Ishikawa (cell line): ENCODE data around the gene MIEN1.
A peak's percentile ranks its signal among the peaks of the same experiment; 100 is the strongest.

Source experiments
- CEBPB ChIP-seq: IDR thresholded peaks from 2 replicates; pipeline ENCODE4 v1.6.1; 2012
- CREB1 ChIP-seq: IDR thresholded peaks from 2 replicates; pipeline ENCODE4 v1.6.1; 2012; ENCODE audit warnings: low read depth
- EGR1 ChIP-seq: IDR thresholded peaks from 2 replicates; pipeline ENCODE4 v1.6.1; 2012
- EP300 ChIP-seq: IDR thresholded peaks from 2 replicates; pipeline ENCODE4 v1.6.1; 2012; ENCODE audit warnings: borderline replicate concordance
- FOXM1 ChIP-seq: IDR thresholded peaks from 2 replicates; pipeline ENCODE4 v1.6.1; 2012; ENCODE audit warnings: low read depth, borderline replicate concordance
- NFIC ChIP-seq: IDR thresholded peaks from 2 replicates; pipeline ENCODE4 v1.6.1; 2012
- RAD21 ChIP-seq: IDR thresholded peaks from 2 replicates; pipeline ENCODE4 v1.6.1; 2012; ENCODE audit warnings: low read depth
- TAF1 ChIP-seq: IDR thresholded peaks from 2 replicates; pipeline ENCODE4 v1.6.1; 2012; ENCODE audit warnings: low read depth, mild to moderate bottlenecking
- TCF12 ChIP-seq: IDR thresholded peaks from 2 replicates; pipeline ENCODE4 v1.6.1; 2012; ENCODE audit warnings: low read depth
- TEAD4 ChIP-seq: IDR thresholded peaks from 2 replicates; pipeline ENCODE4 v1.6.1; 2012
- YY1 ChIP-seq: IDR thresholded peaks from 2 replicates; pipeline ENCODE4 v1.6.1; 2012; ENCODE audit warnings: low read depth
- ZBTB7A ChIP-seq: IDR thresholded peaks from 2 replicates; pipeline ENCODE4 v1.6.1; 2012; ENCODE audit warnings: low read depth
- TF ChIP-seq, protein P1 (sequence below): IDR thresholded peaks from 2 replicates; pipeline ENCODE4 v1.6.1; 2012
- TF ChIP-seq, protein P2 (sequence below): IDR thresholded peaks from 2 replicates; pipeline ENCODE4 v1.6.1; 2012
- TF ChIP-seq, protein P3 (sequence below): IDR thresholded peaks from 2 replicates; pipeline ENCODE4 v1.6.1; 2012; ENCODE audit warnings: low read depth, mild to moderate bottlenecking

The MIEN1 gene

DNA sequence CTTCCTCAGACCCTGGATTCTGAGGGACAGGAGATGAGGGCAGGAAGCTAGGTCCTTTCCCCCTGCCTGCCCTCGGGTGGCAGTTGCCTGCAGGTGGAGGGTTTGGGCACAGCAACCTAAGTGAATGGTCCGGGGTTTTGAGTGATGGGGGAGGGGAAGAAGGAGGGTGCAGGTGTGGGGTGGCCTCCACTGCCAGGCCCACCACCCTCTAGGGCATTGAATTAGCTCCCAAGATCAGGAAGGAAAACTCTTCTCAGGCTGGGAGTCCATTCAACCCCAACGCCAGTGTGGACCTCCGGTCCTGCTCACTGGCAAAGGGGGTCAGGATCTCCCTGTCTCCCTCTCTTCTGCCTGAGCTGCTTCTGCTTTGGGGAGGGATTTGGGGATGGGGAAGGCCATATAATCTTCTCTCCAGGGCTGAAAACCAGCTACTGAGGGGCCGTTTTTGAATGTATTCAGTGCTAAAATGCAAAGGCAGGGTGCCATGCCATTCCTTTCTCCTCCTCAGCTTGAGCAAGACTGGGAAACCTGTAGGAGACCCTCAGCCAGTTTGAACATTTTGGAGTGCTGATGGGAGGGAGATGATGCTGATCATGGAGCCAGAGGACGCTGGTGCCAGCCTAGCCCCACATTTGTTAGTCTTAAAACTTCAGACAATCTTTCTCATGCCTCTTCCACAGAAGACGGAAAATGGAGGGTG is 26.2 kb upstream of the MIEN1 start:
- TF ChIP-seq TEAD4: no peak
- TF ChIP-seq CREB1: no peak
- no peak for TF ChIP-seq CEBPB
- no peak for TF ChIP-seq YY1
- TF ChIP-seq TCF12: no peak
- TF ChIP-seq, protein P1, sequence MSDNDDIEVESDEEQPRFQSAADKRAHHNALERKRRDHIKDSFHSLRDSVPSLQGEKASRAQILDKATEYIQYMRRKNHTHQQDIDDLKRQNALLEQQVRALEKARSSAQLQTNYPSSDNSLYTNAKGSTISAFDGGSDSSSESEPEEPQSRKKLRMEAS: no peak
- TF ChIP-seq RAD21: no peak
- no peak for TF ChIP-seq EGR1

DNA sequence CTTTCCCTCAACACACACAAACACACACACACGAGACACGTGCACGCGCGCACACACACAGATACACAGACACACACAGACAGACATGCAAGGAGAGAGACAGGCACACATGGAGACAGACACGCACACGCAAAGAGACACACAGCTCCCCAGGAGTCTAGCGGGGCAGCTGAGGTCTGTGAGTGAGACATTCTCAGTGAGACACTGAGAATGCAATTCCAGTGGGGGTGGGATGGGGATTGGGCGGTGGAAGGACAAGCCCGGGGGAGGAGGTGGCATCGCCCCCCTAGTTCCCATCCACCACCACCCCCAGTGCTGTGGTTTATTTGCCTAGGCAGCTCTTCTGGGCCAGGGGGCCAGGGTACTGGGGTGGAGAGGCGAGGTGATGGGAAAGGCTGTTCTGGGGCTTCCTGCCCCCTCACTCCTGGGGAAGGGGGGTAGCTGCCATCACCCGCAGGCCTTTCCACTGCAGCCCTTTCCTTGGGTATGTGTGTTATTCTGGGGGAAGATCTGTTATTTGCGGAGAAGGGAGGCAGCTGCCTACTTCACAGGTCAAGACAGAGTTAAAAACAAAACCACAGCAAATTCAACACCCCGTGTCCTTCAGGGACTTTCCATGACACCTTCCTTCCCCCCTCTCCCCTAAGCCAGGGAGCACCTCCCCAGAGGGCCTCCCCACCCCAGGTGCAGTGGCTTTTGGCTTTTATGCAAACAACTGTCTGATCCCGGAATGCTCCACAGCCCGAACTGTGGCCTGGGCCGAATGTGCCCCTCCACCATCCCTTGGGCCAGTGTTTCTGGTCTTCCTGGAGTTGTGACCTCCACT is 25.4 kb upstream of the MIEN1 start:
- TF ChIP-seq EP300 (no peak), TEAD4 (no peak), YY1 (no peak), CREB1 (no peak), NFIC (no peak), RAD21 (no peak), FOXM1 (no peak), TCF12 (no peak), TAF1 (no peak), CEBPB (no peak), EGR1 (no peak), ZBTB7A (no peak)
- TF ChIP-seq, protein P1: no peak
- TF ChIP-seq, protein P2, sequence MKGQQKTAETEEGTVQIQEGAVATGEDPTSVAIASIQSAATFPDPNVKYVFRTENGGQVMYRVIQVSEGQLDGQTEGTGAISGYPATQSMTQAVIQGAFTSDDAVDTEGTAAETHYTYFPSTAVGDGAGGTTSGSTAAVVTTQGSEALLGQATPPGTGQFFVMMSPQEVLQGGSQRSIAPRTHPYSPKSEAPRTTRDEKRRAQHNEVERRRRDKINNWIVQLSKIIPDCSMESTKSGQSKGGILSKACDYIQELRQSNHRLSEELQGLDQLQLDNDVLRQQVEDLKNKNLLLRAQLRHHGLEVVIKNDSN: no peak
- TF ChIP-seq, protein P3, sequence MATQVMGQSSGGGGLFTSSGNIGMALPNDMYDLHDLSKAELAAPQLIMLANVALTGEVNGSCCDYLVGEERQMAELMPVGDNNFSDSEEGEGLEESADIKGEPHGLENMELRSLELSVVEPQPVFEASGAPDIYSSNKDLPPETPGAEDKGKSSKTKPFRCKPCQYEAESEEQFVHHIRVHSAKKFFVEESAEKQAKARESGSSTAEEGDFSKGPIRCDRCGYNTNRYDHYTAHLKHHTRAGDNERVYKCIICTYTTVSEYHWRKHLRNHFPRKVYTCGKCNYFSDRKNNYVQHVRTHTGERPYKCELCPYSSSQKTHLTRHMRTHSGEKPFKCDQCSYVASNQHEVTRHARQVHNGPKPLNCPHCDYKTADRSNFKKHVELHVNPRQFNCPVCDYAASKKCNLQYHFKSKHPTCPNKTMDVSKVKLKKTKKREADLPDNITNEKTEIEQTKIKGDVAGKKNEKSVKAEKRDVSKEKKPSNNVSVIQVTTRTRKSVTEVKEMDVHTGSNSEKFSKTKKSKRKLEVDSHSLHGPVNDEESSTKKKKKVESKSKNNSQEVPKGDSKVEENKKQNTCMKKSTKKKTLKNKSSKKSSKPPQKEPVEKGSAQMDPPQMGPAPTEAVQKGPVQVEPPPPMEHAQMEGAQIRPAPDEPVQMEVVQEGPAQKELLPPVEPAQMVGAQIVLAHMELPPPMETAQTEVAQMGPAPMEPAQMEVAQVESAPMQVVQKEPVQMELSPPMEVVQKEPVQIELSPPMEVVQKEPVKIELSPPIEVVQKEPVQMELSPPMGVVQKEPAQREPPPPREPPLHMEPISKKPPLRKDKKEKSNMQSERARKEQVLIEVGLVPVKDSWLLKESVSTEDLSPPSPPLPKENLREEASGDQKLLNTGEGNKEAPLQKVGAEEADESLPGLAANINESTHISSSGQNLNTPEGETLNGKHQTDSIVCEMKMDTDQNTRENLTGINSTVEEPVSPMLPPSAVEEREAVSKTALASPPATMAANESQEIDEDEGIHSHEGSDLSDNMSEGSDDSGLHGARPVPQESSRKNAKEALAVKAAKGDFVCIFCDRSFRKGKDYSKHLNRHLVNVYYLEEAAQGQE: no peak

DNA sequence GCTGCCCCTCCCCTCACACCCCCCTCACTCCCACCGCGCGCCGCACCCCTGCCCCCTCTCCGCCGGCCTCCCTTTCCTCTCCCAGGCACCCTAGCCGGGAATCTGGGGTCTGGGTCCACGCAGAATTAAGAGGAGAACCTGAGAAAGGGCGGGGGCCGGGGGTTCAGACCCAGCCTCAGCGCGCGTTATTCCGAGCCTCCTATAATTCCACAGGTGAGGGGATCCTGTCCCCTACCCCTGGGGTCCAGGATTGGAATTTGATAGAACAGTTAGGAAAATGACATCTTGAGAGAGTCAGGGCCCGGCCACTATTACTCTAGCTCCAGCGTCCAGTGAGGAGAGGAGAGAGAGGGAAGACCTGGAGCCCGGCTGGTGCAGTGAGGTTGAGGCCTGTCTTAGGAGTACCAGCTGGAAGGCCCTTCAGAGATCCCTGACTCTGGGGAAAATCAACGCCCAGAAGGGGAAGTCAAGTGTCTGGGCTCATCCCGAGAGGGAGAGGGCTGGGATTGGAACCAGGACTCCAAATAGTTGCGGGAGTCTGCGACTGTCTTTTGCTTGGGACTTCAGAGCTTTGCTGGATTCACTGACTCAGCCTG is 24.7 kb upstream of the MIEN1 start:
- TF ChIP-seq ZBTB7A (0 out of 2 replicates have a peak, but pooled peaks have one; percentile 15), FOXM1 (no peak)

DNA sequence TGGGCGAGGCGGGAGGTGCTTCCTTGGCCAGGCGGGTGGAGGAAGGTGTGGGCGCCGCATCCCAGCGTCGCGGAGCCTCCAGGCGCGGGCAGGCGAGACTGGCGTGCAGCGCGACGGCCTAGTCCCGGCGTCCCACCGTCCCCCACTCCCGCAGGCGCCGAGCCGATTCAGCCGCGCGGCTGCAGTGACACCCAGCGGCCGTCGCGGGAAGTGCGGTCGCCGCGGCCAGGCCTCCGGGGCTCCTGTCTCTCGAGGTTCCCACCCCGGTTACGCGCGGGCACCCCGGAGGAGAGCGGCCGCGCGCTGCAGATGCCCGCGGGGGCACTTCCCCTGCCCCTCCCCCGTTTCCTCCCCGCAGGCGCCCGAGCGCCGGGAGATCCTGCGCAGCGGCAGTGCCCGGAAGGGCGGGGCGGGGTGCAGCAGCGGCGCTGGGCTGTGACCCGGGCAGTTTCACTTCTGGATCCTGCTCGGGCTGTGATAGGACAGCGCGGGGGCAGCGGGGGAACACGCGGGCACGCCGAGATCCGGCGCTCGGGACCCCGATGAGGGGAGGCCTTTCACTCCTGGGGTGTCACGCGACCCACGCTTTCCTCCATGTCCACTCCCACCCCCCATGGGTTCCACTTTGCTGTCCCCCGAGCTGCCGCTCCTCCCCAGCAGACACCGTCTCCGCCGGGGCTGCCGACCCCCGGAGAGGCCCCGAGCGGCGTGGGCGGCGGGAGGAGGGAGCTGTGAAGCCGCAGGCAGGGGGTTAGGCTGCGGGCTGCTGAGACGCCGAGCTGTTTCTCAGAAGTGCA is 24.0 kb upstream of the MIEN1 start:
- no peak for TF ChIP-seq CEBPB
- peak; percentile 91 for TF ChIP-seq ZBTB7A
- TF ChIP-seq, protein P1: peak; percentile 41
- TF ChIP-seq TCF12: peak; percentile 83
- peak; percentile 60; the same call in 1 of the 2 replicates for TF ChIP-seq TAF1
- TF ChIP-seq TEAD4: peak; percentile 13; the same call in 1 of the 2 replicates
- TF ChIP-seq RAD21: peak; percentile 87
- TF ChIP-seq, protein P3: no peak
- TF ChIP-seq NFIC: 0 out of 2 replicates have a peak, but pooled peaks have one; percentile 28
- TF ChIP-seq EP300: peak; percentile 41; the same call in 1 of the 2 replicates
- TF ChIP-seq CREB1: no peak
- peak; percentile 61 for TF ChIP-seq EGR1
